Panc1 (cell line): ENCODE measurements around the gene ZBBX. TPM values are rescaled to one million over a fixed set of nuclear protein-coding genes. Genes with fewer than 3 reads are reported as not detected.

Experiments used
- ATAC-seq: fragments of 200-7000 bp; cut with Tn5 transposase; 2 replicates; pipeline ENCODE4 v1.9.1; 2020; ENCODE audit warnings: mild to moderate bottlenecking, moderate library complexity
- BruUV-seq: library from RNA; stranded (reverse); fragments of 400-500 nt; replicated peaks from 2 replicates; lab custom pipeline; 2021; lab: Mats Ljungman, UMichigan
- CTCF ChIA-PET: fragments of 300-600 bp; sonication (Branson Sonifier 250); formaldehyde crosslinking; loops from one replicate; lab custom pipeline; 2022; ENCODE audit warnings: antibody characterized with exemption; lab: Charles Lee
- POLR2A ChIA-PET: fragments of 300-600 bp; sonication (Branson Sonifier 250); formaldehyde crosslinking; loops from one replicate; lab custom pipeline; 2022; ENCODE audit warnings: antibody characterized with exemption; lab: Charles Lee
- DNase-seq: peaks from one replicate; pipeline ENCODE4 v3.0.0-alpha.2; 2010; ENCODE audit warnings: low read depth, low spot score
- H3K27ac ChIP-seq: 2 replicates; pipeline ENCODE4 v1.5.1; 2011; ENCODE audit warnings: mild to moderate bottlenecking, low read length, inconsistent platforms
- H3K27me3 ChIP-seq: fragments of 200-500 bp; sonication (Bioruptor generic); 2 replicates; pipeline ENCODE4 v1.6.0; 2014; ENCODE audit warnings: low read length, inconsistent platforms; ENCODE audit not compliant: control insufficient read depth, insufficient read depth
- H3K36me3 ChIP-seq: fragments of 200-500 bp; sonication (Bioruptor generic); 2 replicates; pipeline ENCODE4 v1.5.1; 2014; ENCODE audit warnings: inconsistent platforms, mild to moderate bottlenecking, low read length, moderate library complexity; ENCODE audit not compliant: control insufficient read depth, insufficient read depth
- H3K4me1 ChIP-seq: 2 replicates; pipeline ENCODE4 v1.5.1; 2011; ENCODE audit warnings: inconsistent platforms, mild to moderate bottlenecking, low read length, moderate library complexity; ENCODE audit not compliant: control insufficient read depth, insufficient read depth
- H3K4me3 ChIP-seq, 2 experiments: 2 replicates each; pipeline ENCODE4 v1.5.1; 2011 to 2012; ENCODE audit warnings: low read depth in 2 of 2, low read length in 2 of 2, mild to moderate bottlenecking in 2 of 2, inconsistent platforms in 1 of 2, moderate library complexity in 1 of 2
- H3K9me3 ChIP-seq: fragments of 200-500 bp; sonication (Bioruptor generic); 2 replicates; pipeline ENCODE4 v1.5.1; 2014; ENCODE audit warnings: low read depth, mild to moderate bottlenecking, inconsistent platforms, low read length, moderate library complexity; ENCODE audit not compliant: control insufficient read depth, insufficient read depth
- CTCF ChIP-seq: fragments of 450-650 bp; IDR thresholded peaks from 2 replicates; pipeline ENCODE4 v1.5.1; 2017; ENCODE audit warnings: mild to moderate bottlenecking
- POLR2AphosphoS5 ChIP-seq: IDR thresholded peaks from 2 replicates; pipeline ENCODE4 v1.6.1; 2012; ENCODE audit warnings: mild to moderate bottlenecking, low read depth, low read length, moderate library complexity
- REST ChIP-seq, 2 experiments: IDR thresholded peaks; 2 replicates each; pipeline ENCODE4 v1.6.1; 2011 to 2012; ENCODE audit warnings: low read depth in 2 of 2, control low read depth in 1 of 2, low read length in 1 of 2, mild to moderate bottlenecking in 1 of 2, moderate library complexity in 1 of 2; ENCODE audit not compliant: insufficient read depth in 1 of 2
- SIN3A ChIP-seq: IDR thresholded peaks from 2 replicates; pipeline ENCODE4 v1.6.1; 2012; ENCODE audit warnings: low read depth, mild to moderate bottlenecking, low read length, moderate library complexity, borderline replicate concordance; ENCODE audit not compliant: insufficient read depth
- TCF7L2 ChIP-seq: IDR thresholded peaks from 2 replicates; pipeline ENCODE4 v1.6.1; 2011; ENCODE audit warnings: mild to moderate bottlenecking, low read depth, low read length, inconsistent platforms
- in situ Hi-C: cut with HindIII; loops from 2 replicates; pipeline ENCODE4 v1.10.0; 2016; ENCODE audit warnings: low sequenced_read_pairs, low pct_unique_long_range_greater_than_20kb
- intact Hi-C: fragments of 100-400 bp; cut with micrococcal nuclease; formaldehyde crosslinking; loops from one replicate; pipeline ENCODE4 v1.10.0; 2022; ENCODE audit not compliant: unreplicated experiment
- total RNA-seq: library from RNA; stranded (reverse); gene quantifications from one replicate; pipeline ENCODE4 v1.2.1, GENCODE V29; 2021; ENCODE audit not compliant: unreplicated experiment

Gene ZBBX
- total RNA-seq, 1 experiment from 2014 or later, result not detected

- in situ Hi-C loops, result no loop called here
Measured at GRCh38 chr3:167361948-167362347, 18.1 kb downstream of the ZBBX start.

GRCh38 chr3:167361306-167361705 lies 18.8 kb downstream of the ZBBX start:
- ATAC-seq (no peak), DNase-seq (no peak)
- H3K9me3 ChIP-seq, result no peaks in the 10 kb centered on the region
- no peaks in the 10 kb centered on the region for H3K36me3 ChIP-seq
- in situ Hi-C loops (no loop called here), intact Hi-C loops (no loop called here)
- no peak for TF ChIP-seq CTCF
- no peaks in the 10 kb centered on the region for H3K27me3 ChIP-seq
- CTCF ChIA-PET, result no interaction called here
- no TSS peak for BruUV-seq
- no peak overlapping the region for H3K4me3 ChIP-seq
- no peak overlapping the region for H3K27ac ChIP-seq
- POLR2A ChIA-PET, result no interaction called here
- no peaks in the 10 kb centered on the region for H3K4me1 ChIP-seq

More at GRCh38 chr3:167361948-167362347, 18.1 kb downstream of the ZBBX start:
- no peak for TF ChIP-seq CTCF
- no peak for TF ChIP-seq SIN3A
- no peak for TF ChIP-seq TCF7L2
- TF ChIP-seq REST (IDR thresholded peaks at IDR 0.05; ENCODE audit: insufficient read depth in 1 of 2, low read depth in 2 of 2, low read length in 1 of 2), result no peak
- no peak for TF ChIP-seq POLR2AphosphoS5
- intact Hi-C loops, result no loop called here
- ChIA-PET POLR2A (no interaction called here), CTCF (no interaction called here)
- no peaks in the 10 kb centered on the region for H3K27me3 ChIP-seq
- no peak overlapping the region for H3K4me3 ChIP-seq
- H3K9me3 ChIP-seq, result no peaks in the 10 kb centered on the region
- DNase-seq (no peak), ATAC-seq (no peak)
- no peaks in the 10 kb centered on the region for H3K4me1 ChIP-seq
- BruUV-seq, result no TSS peak
- H3K27ac ChIP-seq, result no peak overlapping the region
- no peaks in the 10 kb centered on the region for H3K36me3 ChIP-seq

- Histone ChIP-seq H3K36me3 (no peaks in the 10 kb centered on the region), H3K27me3 (no peaks in the 10 kb centered on the region), H3K4me3 (no peak overlapping the region), H3K4me1 (no peaks in the 10 kb centered on the region), H3K9me3 (no peaks in the 10 kb centered on the region), H3K27ac (no peak overlapping the region)
- intact Hi-C loops, result no loop called here
- TF ChIP-seq POLR2AphosphoS5, result no peak
- TF ChIP-seq REST (IDR thresholded peaks at IDR 0.05; ENCODE audit: insufficient read depth in 1 of 2, low read depth in 2 of 2, low read length in 1 of 2), result no peak
- no peak for TF ChIP-seq TCF7L2
- no peak for TF ChIP-seq SIN3A
- POLR2A ChIA-PET, result no interaction called here
- in situ Hi-C loops, result no loop called here
- no TSS peak for BruUV-seq
- ATAC-seq (no peak), DNase-seq (no peak)
- CTCF ChIA-PET, result no interaction called here
Measured at GRCh38 chr3:167355446-167355845, 24.7 kb downstream of the ZBBX start.
